ENCODE results near the gene ATPAF2.

ATPAF2 gene

GRCh38 chr17:18038861-18039534, at the start of gene ATPAF2, which contains the start of gene GID4:
ATPAF2 (minus strand) TSS chr17:18039168; CDS start chr17:18039013, 155 bp downstream.
GID4 (plus strand) TSS chr17:18039408; CDS start chr17:18039465, 57 bp downstream.
- peak; percentile 98 to 99 for DNase-seq (ENCODE audit: low read depth in 2 of 2)

DNA sequence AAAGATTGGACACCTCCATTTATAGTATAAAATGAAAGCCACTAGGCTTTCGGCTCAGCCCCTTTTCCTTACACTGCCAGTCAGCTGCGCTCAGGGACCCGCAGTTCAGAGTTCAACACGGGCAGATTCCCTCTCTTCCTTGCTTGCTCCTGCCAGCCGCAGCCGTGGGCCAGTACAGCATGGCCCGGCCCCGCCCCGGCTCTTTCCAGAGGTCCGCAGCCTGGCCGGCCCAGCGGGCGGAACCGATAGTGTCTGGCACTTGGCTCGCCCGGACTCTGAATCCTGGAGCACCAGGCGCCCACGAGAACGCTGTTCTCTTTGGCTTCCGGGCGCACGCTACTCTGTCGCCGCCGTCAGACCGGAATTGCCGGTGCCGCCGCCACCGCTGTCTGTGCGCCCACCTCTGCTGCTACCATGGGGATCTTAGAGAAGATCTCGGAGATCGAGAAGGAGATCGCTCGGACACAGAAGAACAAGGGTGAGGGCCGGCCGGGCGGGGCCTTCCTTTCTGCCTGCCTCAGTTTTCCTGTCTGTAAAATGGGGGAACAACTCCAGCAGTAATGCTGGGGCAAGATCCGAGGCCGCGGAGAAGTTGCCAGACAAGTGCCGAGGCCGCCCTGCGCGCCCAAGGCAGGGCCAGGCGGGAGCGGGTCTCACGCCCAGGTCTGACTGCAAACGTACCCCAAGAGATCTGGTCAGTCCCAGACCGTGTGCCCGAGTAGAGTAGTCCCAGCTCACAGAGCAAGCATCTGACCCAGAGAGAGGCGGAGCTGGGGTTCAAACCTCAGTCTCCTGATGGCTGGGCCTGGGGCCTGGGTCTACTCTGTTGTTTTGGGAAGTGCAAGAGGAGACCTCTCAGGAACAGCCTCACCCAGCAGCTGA, 48.9 kb upstream of the ATPAF2 start, which contains the start of gene DRG2:
DRG2 (plus strand) TSS at position 339 of the 882 bp plus-strand sequence; CDS start at position 415, 76 bp downstream.
- peak; percentile 72 to 73 for DNase-seq (ENCODE audit: low read depth in 2 of 2)

DNA sequence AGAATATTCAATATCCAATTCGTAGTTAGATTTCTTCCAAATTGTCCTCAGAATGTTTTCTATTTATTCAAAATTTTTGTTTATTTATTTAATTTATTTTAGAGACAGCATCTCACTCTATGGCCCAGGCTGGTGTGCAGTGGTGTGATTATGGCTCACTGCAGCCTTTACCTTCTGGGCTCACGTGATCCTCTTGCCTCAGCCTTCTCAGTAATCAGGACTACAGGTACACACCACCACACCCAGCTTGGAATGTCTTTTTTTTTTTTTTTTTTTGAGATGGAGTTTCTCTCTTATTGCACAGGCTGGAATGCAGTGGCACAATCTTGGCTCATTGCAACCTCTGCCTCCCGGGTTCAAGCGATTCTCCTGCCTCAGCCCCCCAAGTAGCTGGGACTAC, 45.3 kb upstream of the ATPAF2 start:
- DNase-seq (ENCODE audit: low read depth in 2 of 2), result no peak

DNA sequence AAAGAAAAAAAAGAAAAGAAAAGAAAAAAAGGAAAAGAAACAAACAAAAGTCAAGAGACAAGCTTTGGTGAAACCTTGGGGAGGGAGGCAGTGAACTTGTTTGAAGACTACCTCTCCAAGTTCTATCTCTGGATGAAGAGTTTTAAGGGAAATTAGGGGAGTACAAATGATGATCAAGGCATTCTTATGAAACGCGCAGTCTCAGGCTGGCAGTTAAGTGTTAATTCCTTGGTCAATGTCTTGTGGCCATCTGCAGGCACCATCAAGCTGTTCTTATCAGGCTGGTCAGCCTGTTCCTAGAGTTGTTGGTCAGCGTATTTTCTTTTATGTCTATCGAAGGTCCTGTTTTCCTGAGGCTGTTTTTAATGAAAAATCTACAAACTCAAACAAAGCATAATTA, 40.6 kb upstream of the ATPAF2 start:
- no peak for DNase-seq (ENCODE audit: low read depth in 2 of 2)

DNA sequence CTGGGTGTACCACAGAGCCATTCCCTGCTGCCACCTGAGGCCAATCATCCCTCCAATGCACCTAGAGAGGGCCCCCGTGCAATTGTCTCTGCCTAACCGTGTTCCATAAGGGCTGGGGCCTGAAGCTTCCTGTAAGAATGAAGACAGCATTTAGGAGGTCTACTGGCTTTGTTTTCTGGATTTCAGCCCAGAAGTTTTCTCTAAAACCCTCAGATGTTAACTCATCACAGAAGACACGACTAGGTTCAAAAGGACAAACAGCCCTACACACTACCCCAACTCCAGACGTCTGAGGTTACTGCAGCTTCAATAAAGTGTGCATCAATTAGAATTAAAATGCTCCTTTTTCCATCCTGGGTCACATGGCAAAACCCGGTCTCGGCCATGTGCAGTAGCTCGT, 38.0 kb upstream of the ATPAF2 start:
- DNase-seq (ENCODE audit: low read depth in 2 of 2), result no peak

GRCh38 chr17:18074566-18075272, 35.8 kb upstream of the ATPAF2 start:
- no peak for DNase-seq (ENCODE audit: low read depth in 2 of 2)

DNA sequence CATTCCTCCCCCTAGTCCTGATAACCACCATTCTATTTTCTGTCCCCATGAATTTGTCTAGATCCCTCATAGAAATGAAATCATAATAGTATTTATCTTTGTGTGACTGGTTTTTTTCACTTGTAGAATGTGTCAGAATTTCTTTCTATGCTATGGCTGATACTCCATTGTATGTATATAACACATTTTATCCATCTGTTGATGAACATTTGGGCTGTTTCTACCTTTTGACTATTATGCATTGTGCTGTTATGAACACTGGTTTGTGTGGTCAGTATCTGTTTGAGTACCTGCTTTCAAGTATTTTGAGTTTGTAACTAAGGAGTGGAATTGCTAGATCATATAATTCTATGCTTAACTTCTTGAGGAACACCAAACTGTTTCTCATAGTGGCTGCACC, 32.8 kb upstream of the ATPAF2 start:
- DNase-seq (ENCODE audit: low read depth in 2 of 2), result no peak

DNA sequence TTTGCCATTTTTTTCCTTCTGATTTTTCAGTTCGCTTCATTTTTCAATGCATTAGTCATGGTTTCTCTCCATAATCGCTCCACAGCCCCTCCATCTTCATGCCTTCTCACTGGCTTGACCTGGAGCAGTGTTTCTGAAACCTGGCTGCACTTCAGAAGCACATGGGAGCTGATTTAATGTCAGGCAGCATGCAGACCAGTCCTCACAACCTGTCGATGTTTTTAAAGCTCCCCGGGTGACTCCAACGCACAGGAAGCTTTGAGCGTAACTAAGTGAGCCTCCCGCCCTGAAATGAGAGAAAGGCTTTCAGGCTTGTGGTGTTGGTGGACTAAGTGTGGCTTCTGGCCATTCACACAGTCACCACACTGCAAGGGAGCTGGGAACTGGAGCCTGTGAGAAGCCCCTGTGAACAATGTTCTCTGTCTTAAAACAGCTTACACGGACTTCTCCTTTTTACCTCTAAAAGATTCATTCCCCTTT, 31.9 kb upstream of the ATPAF2 start:
- no peak for DNase-seq (ENCODE audit: low read depth in 2 of 2)

- no peak for DNase-seq (ENCODE audit: low read depth in 2 of 2)
These were observed 30.1 kb upstream of the ATPAF2 start for GRCh38 chr17:18069101-18069500.

- DNase-seq (ENCODE audit: low read depth in 2 of 2), result no peak
These were observed 27.9 kb upstream of the ATPAF2 start for GRCh38 chr17:18066866-18067265.

DNA sequence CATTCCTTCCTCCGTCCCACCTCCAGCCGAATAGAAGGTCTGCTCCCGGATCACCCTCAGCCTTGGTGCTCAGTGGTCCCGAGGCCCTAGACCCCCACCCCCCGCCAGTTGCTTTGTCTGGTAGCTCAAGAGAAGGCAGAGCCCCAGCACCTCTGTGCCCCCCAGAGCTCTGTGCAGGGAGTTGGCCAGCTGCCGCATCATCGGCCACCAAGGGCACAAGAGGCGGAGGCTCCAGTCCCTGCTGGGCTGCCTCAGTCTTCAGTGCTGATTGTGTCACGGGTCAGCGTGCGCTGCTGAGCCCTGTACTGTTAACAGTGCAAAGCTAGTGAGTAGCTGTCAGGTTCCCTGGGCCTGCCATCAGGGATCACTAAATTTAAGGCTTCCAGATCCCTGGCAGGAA, 26.6 kb upstream of the ATPAF2 start:
- DNase-seq (ENCODE audit: low read depth in 2 of 2), result no peak

- no peak for DNase-seq (ENCODE audit: low read depth in 2 of 2)
These were observed 25.1 kb upstream of the ATPAF2 start for GRCh38 chr17:18064053-18064452.

DNA sequence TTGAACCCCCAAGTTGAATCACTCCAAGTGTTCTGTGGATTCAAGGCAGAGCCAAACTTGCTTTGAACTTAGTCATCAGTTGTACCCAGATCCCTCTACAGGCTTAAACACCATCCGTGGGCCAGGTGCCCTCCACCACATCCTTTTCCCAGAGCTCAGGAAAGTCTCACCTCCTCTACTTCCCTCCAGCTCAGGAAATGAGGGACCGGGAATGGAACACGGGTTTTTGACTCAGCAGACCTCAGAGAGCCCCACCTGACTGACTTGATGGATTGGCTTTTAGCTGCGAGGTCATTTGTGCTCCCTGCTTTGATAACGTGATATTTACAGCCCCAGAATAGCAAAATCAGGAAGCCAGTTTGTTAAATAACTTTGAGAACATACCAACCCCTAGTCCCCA, 20.3 kb upstream of the ATPAF2 start:
- no peak for DNase-seq (ENCODE audit: low read depth in 2 of 2)

DNA sequence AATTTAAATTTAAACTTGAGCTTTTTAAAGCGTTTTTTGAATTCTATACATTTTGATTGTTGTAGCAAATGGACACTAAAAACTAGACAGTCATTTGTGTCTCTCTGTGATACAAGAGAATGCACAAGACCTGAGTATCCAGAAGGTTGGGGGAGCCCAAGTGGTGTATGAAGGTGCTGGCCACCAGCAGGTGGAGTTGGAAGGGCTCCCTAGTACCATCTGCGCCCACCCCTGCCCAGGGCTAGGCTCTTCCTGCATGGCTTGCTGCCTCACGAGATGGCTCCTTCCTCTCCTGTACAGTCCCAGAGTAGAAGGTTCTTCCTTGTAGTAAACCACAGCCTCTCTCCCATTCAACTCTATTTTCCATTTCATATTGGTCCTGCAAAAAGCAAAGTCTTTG, 17.2 kb upstream of the ATPAF2 start:
- no peak for DNase-seq (ENCODE audit: low read depth in 2 of 2)

GRCh38 chr17:18055597-18055996, 16.6 kb upstream of the ATPAF2 start:
- DNase-seq (ENCODE audit: low read depth in 2 of 2), result no peak

GRCh38 chr17:18045691-18046350, 6.9 kb upstream of the ATPAF2 start:
- DNase-seq (ENCODE audit: low read depth in 2 of 2), result no peak

DNA sequence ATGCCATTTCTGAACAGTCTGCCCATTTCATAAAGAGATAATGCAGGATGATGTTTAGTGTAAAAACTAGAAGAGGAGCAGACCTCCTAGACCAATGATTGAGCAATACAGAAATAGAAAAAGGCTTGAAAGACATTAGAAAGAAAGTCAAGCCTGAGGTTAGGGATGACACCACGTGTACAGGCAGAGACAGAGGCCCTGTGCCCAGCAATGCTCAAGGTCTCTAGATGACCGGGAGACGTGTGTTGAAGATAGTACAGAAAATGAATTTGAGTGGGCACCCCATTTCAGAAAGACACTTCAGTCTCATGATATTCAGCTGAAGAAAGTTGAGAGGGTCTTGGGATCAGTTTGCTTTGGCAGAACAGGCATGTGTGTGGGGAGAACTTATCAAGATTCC, 5.6 kb upstream of the ATPAF2 start:
- no peak for DNase-seq (ENCODE audit: low read depth in 2 of 2)

DNA sequence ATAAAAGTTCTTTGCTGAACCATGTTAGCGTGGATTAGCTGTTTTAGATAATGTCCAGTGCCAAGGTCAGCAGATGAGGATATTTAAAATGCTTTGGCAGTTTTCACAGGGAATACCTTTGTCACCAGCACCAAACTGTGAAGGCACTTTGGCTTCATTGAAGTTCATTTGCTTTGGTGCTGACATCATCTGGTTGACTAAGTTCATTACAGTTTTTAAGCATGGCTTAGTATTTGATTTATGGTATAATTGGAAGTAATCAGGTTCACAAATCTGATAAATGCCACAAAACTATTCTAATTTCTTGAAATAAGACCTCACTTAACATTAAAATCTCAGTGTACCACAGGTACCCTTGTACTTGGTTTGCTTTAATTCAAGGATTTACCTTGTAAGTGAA, 4.5 kb upstream of the ATPAF2 start:
- no peak for DNase-seq (ENCODE audit: low read depth in 2 of 2)

- no peak for DNase-seq (ENCODE audit: low read depth in 2 of 2)
These were observed 4.0 kb upstream of the ATPAF2 start for GRCh38 chr17:18042983-18043382.

- no peak for DNase-seq (ENCODE audit: low read depth in 2 of 2)
These were observed 2.8 kb upstream of the ATPAF2 start for GRCh38 chr17:18041776-18042175.

GRCh38 chr17:18040261-18040858, 1.4 kb upstream of the ATPAF2 start:
- DNase-seq (ENCODE audit: low read depth in 2 of 2), result no peak
